ENCODE measurements around the gene ATMIN.

Gene ATMIN, protein sequence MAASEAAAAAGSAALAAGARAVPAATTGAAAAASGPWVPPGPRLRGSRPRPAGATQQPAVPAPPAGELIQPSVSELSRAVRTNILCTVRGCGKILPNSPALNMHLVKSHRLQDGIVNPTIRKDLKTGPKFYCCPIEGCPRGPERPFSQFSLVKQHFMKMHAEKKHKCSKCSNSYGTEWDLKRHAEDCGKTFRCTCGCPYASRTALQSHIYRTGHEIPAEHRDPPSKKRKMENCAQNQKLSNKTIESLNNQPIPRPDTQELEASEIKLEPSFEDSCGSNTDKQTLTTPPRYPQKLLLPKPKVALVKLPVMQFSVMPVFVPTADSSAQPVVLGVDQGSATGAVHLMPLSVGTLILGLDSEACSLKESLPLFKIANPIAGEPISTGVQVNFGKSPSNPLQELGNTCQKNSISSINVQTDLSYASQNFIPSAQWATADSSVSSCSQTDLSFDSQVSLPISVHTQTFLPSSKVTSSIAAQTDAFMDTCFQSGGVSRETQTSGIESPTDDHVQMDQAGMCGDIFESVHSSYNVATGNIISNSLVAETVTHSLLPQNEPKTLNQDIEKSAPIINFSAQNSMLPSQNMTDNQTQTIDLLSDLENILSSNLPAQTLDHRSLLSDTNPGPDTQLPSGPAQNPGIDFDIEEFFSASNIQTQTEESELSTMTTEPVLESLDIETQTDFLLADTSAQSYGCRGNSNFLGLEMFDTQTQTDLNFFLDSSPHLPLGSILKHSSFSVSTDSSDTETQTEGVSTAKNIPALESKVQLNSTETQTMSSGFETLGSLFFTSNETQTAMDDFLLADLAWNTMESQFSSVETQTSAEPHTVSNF
- total RNA-seq: 47.8 to 128 (median 101) reads per million in 3 experiments

DNA sequence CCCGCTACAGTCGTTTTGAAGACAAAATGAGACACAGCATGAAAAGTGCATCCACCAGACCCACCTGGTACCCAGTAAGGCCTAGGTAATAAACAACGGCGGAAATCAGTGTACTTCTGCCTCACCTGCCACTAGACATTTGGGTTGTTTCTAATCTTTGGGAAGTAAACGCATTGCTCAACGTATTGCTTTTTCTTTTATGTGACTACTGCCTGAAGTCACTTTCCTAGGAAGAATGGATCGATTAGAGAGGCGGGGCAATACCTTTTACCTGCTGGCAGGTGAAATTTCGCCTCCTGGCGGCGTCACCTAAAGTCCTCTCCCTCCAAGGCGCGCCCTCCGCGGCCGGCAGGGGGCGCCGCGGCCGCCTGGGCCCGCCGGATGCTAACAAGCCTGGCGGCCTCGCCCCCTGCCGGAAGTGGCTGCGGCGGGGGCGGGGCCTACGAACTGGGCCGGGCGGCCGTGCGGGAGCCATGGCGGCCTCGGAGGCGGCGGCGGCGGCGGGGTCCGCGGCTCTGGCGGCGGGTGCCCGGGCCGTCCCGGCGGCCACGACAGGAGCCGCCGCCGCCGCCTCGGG, at the start of gene ATMIN:
Gene ATMIN (plus strand): TSS at position 445 of the 577 bp plus-strand sequence. CDS start 29 bp downstream, at position 474.
- DNase-seq: peak; percentile 87

DNA sequence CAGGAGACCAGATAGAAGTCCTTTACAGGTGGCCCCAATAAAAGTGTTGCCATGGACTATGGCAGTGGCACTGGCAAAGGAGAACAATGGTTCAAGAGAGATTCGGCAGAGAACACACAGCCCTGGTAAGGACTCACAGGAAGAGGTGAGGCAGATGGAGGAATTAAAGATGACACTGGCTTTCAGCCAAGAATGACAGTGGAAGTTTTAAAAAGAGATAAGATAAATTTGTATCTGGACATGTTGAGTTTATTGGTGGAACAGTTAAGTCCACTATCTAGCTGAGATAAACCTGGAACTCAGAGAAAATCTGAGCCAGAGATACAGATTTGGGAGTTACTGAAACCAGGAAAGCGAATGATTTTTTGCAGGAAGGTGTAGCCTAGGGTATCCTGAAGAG, 49.1 kb upstream of the ATMIN start:
- DNase-seq: no peak

DNA sequence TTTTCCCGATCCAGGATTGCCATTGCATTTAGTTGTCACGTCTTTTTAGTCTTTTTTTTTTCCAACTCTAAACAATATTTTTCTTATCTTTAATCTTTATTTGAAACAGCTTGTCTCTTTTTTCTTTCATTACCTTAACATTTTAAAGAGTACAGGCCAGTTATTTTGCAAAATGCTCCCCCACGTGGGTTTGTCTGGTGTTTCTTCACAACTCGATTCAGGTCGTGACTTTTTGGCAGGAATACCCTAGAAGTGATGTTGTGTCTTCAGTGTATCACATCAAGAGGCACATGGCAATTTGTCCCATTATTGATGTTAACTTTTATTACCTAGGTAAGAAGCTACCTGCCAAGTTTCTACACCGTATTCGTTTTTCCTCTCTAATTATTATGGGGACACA, 46.9 kb upstream of the ATMIN start:
- no peak for DNase-seq

DNA sequence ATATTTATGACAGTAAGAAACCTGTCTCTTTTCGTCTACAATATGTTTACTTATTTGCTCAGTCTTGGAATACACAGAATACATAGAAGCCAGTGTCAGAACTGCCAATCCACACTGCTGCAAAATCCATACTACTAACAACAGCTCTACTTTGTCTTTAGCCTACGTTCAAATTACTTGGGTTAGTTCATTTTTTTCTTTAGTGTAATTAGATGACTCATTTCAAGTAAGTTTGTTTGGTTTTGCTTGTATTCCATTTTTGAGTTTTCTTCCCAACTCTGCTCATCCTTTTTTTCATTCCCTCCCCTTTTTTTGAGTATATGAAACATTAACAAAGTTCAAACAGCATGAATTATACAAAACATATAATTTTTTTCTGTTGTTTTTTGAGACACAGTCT, 45.8 kb upstream of the ATMIN start:
- no peak for DNase-seq

DNA sequence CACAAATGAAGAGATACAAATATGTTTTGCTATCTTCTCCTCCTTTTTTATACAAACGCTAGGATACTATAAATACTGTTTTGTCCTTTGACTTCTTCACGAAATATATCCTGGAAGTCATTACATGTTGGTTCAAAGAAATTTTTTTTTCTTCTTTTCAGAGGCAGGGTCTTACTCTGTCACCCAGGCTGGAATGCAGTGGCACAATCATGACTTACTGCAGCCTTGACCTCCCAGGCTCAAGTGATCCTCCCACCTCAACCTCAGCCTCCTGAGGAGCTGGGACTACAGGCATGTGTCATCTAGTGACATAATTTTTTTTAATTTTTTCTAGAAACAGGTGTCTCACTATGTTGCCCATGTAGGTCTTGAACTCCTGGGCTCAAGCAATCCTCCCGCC, 45.1 kb upstream of the ATMIN start:
- DNase-seq: no peak

DNA sequence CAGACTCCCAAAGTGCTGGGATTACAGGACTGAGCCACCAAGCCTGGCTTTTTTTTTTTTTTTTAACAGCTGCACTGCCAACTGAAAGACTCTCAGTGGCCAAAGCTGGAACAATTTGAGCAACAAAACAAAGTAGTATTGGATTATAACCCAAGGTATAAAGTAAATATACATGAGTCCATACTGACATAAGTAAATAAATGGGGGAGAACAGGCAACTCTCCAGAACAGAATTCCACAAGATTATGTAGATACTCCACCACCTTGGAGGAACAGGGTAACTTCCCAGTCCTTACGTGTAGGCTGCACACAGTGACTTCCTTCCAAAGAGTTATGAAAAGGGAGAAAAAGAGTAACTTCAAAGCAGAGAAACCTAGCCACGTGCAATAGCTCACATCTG, 44.7 kb upstream of the ATMIN start:
- DNase-seq: no peak

DNA sequence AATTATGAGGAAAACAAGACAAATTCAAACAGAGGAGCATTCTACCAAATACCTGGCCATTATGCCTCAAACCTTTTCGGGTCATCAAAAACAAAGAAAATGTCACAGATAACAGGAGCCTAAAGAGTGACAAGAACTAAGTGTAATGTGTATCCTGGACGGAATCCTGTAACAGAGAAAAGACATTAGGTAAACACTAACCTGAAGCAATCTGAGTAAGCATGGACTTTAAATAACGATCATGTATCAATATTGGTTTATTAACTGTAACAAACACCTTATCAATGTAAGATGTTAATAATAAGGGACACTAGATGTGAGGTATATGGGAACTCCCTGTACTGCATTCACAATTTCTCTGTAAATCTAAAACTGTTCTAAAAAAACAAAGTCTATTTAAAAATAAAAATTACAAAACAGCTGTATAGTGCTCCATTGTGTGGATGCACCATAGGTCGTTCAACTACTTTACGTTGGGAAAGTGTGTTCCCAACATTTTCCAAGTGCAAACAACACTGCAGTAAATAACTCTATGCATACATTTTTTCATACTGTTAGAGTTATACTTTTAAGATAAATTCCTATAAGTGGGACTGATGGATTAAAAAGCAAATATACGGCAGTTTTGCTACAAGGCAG, 43.7 kb upstream of the ATMIN start:
- DNase-seq: no peak

DNA sequence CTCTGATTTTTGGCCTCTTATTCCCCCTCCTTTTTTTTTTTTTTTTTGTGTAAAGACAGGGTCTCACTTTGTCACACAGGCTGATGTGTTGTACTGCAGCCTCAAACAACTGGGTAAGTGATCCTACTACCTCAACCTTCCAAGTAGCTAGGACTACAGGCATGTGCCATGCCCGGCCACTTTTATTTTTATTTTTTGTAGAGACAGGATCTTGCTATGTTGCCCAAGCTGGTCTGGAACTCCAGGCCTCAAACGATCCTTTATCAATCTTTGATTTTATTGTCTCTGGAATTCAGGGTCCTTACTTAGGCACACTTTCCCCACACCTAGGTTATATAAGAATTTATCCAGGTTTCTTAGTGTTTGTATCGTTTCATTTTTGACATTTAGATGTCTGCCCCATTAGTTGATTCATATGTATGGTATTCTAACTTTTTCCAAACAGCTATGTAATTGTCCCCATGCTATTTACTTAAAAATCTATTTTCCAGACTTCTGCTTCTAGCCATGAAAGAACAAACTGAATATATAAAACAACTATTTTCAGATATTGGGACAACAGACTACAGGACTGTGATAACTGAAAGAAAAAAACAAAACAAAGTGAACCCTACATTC, 42.9 kb upstream of the ATMIN start:
- no peak for DNase-seq

DNA sequence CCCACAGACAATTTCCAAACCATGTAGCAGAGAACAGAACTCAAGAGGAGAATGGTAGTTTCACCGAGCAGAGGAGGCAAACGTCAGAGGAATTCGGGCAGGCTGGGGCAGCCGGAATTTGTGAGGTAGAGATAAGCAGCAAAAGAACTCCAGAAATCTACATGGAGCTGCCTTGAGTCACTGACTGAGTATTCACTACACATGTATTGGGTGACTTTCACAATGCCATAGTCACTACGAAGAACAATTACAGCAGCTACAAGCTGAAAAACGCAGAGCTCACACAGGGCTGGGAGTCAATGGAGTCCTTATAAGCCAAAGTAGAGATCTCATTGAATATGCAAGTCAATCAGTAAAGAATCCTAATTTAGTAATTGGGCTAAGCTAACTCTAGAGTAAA, 42.3 kb upstream of the ATMIN start:
- no peak for DNase-seq

DNA sequence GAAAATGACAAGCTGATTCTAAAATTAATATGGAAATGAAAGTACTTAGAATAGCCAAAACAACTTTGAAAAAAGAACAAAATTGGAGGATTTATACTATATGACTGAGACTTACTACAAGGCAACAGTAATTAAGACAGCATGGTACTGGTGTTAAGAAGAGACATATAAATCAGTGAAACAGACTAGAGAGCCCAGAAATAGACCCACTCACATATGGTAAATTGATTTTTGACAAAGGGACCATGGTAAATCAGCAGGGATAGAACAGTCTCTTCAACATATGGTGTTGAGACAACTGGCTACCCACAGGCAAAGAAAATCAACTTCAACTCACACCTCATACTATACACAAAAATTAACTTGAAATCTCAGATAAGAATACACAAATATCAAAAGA, 41.8 kb upstream of the ATMIN start:
- DNase-seq: no peak

DNA sequence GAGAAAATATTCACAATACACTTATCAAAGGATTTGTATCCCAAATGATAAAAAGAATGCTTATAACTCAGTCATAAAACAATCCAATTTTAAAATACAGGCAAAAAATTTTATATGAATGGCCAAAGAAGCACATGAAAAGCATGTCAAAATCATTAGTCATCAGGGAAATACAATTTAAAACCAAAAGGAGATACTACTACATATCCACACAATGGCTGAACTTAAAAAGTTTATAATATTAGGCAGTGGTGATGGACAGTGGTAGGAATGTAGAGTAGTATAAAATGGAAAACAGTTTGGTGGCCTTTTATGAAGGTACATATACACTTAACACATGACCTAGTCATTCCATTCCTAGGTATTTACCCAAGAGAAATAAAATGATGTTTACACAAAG, 41.2 kb upstream of the ATMIN start:
- DNase-seq: no peak

DNA sequence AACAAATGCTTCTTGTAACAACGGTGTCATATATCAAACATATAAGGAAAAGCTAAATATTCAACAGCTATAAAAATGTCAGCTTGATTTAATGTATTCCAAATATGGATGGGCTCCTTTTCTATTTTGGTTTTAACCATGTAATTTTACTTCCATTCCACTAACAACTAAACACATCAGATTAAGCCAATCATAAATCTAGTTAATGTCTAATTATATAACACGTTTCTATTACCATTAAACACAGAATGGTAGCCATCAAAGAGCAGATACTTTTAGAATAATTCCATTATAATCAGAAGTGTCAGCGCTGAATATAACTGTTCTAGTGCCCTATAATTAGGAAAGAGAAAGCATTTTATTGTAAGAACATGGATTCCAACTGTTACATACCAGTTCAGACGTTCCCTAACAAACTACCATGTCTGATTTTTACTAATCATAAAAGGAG, 38.9 kb upstream of the ATMIN start:
- no peak for DNase-seq

DNA sequence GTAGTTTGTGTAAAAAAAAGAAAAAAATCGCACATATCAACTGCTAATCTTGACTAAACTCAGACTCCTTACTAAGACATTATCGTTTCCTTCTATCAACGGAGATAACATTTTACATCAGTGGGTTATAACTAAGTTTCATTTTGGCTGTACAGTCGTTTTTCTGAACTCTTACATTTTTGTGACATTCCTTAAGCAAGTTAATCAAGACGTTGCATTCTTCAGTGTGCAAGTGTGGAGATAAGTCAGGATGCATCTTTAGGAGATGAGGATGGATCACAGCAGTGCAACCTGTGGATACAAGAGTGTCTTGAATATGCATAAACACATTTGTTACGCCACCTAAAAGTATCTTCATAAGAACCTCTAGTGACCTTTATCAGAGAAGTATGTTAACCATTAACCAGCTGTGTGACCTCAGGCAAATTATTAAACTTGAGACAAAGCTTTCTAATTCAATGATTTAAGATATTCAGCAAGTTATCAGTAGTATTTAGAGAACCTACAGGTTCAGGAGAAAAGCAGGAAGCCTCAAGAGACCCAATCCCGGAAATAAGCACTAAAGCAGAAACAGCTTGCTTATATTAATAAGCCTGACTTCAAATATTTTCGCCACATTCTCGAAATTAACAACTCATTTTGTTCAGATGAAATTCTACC, 38.4 kb upstream of the ATMIN start:
- DNase-seq: peak; percentile 13

DNA sequence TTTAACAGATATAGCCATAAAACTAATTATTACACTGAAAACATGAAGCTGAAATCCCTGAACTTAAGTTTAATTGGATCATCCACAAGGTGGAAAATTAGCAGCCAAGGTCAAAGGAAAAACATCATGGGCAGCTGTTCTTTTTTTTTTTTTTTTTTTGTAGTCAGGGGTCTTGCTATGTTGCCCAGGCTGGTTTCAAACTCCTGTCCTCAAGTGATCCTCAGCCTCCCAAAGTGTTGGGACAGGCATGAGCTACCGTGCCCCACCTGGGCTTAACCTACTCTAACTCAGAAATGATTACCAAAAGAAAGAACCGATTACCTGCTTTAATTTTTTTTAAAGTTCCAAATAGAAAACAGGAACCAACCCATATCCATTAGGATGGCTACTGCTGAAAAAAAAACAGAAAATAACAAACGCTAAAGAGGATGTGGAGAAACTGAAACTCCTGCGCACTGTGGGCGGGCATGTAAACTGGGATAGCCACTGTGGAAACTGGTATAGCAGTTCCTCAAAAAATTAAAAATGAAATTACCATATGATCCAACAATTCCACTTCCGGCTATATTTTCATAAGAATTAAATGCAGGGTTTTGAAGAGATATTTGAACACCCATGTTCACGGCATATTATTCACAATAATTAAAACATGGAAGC, 37.5 kb upstream of the ATMIN start:
- no peak for DNase-seq

DNA sequence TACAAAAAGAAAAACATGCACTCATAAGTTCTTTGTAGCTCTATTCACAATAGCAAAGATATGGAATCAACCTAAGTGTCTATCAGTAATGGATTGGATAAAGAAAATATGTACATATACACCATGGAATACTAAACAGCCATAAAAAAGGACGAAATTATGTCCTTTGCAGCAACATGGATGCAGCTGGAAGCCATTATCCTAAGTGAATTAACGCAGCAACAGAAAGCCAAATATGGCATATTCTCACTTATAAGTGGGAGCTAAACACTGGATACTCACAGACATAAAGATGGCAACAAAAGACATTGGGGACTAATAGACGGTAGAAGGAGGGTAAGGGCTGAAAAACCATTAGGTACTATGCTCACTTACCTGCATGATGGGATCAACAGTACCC, 34.8 kb upstream of the ATMIN start:
- DNase-seq: no peak

DNA sequence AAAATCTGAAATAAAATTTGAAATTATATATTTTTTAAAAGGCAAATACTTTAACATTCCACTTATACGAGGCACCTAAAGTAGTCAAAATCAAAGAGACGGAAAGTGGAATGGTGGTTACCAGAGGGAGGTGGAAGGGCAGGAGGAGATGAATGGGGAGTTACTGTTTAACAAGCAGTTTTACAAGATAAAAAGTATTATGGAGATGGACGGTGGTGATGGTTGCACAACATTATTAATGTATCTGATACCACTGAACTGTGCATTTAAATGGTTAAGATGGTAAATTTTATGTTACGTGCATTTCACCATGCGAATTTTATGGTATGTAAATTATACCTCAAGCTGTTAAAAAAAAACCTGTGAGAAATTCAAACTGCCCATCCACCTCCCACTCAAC, 34.3 kb upstream of the ATMIN start:
- no peak for DNase-seq

DNA sequence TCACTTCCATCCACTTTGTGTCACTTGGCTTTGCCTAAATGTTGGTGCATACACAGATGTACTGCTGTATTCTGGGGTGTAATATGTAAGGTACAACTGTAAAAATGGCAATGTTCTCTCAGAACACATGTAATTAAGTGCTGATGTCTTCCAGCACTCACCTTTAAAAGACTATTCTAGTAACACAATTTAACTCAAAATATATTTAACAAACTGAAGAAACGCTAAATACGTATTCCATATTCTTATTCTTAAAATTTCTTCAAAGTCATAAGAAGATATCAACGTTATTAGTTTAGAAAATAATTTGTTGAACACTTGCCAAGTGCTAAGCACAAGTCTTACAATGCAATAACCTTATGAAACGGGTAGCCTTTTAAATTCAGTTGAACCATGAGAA, 32.6 kb upstream of the ATMIN start:
- no peak for DNase-seq

DNA sequence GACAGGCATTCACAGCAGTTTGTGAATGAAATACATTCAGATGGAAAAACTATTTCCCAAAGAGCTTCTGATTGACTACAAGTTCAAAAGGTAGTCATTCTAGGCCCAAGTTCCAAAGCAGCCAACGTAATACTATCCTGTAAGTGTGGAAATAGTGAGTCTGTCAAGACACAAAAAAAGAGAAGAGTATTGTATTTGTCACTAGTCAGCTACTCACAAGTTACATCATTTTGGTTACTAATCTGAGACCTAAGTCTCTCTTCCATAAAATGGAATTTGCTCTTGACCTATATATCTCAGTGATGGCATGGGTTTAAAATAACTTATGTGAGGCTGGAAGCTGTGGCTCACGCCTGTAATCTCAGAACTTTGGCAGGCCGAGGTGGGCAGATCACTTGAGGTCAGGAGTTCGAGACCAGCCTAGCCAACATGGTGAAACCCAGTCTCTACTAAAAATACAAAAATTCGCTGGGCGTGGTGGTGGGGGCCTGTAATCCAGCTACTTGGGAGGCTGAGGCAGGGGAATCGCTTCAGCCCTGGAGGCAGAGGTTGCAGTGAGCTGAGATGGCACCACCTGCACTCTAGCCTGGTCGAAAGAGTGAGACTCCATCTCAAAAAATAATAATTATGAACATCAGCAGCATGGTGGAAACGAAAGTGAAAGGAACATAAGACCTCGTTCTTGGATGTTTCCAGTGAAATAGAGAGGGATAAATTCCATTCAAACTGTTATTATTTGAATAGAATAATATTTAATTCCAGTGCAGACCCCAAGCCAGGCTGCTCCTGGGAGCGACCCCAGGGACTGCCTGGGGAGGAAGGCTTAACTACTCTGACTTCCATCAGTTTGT, 31.8 kb upstream of the ATMIN start:
- no peak for DNase-seq

DNA sequence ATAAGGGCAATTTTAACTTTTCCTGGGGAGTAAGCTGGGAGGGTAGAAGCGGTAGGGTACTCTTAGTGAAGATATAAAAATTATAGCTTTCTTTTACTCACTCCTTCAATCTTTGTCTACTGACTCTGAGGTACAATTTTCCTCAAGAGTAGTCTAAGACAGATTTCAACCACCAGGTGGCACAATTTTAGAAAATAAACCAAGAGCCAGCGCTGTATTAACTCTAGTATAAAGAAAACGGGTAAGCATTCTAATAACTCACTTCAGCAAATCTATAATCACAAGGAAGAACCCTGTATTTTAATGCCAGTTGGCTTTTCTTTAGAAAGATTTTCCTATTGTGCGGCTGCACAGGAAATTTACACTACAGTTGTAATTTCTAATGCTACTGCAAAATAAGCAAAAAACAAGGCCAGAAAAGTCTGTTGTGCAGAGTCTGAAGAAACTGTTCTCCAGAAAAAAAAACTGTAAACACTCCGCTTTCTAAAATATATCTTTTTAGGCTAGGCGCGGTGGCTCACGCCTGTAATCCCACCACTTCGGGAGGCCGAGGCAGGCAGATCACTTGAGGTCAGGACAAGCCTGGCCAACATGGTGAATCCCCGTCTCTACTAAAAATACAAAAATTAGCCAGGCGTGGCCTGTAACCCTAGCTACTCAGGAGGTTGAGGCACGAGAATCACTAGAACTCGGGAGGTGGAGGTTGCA, 30.8 kb upstream of the ATMIN start:
- peak; percentile 60 for DNase-seq

DNA sequence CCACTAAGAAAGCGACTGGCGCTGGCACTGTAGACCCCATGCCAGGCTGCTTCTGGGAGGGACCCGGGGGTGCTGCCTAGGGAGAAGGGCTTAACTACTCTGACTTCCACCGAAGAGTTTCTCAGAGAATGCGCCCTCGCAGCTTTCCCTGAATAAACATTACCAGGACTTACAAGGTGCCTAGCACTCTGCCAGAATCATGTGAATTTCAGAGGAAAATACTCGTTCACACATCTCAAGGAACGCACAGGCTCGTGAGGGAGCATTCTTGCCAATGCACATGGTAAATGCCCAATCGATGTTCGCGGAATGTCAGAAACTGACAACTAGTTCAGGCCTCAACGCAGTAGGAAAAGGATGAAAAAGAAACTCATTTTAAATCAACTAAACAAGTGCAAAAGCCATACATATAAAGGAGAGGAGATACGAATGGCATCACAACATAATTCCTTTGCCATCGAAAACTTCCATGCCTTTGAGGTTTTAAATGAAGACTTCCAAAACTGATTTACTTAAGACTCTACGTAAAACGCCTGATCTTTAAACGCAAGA, 30.0 kb upstream of the ATMIN start:
- peak; percentile 7 for DNase-seq
